Measurements from ENCODE around the gene GRB10. TPM values are rescaled to one million over a fixed set of nuclear protein-coding genes. Genes with fewer than 3 reads are reported as not detected.

Gene GRB10
- total and polyA plus RNA-seq, 2 donors (not counting 3 experiments of a cell fraction or from before 2014, with no cell fraction given), result 43.7 to 240 TPM

- Histone ChIP-seq H3K9ac (replicated peaks; ENCODE audit: extremely low read depth, insufficient read depth, low read length) (no peak overlapping the region), H3K27ac (ENCODE audit: insufficient read depth, low read depth, low read length) (no peak overlapping the region), H3K9me3 (replicated peaks; ENCODE audit: control insufficient read depth, insufficient read depth, low read length) (no peaks in the 10 kb centered on the region), H3K4me1 (ENCODE audit: control insufficient read depth, extremely low read depth, insufficient read depth, low read length) (no peaks in the 10 kb centered on the region), H3K36me3 (ENCODE audit: control insufficient read depth in 2 of 2, extremely low read depth in 1 of 2, insufficient read depth in 2 of 2, low read length in 2 of 2) (peaks cover 9 to 33% of the 10 kb centered on the region in 2 experiments), H2AFZ (ENCODE audit: low read depth, low read length) (no peak overlapping the region), H3K79me2 (ENCODE audit: control insufficient read depth, insufficient read depth, low read length) (peaks cover 100% of the 10 kb centered on the region), H3K4me2 (ENCODE audit: insufficient read depth, low read length) (no peak overlapping the region), H3K4me3 (replicated peaks in 1 of 3; ENCODE audit: insufficient read depth in 1 of 3, low read depth in 1 of 3, low read length in 3 of 3) (no peak overlapping the region), H4K20me1 (replicated peaks; ENCODE audit: control insufficient read depth, extremely low read depth, insufficient read depth, low read length) (peaks cover 12% of the 10 kb centered on the region), H3K9me1 (replicated peaks; ENCODE audit: control insufficient read depth, extremely low read depth, insufficient read depth, low read length) (no peaks in the 10 kb centered on the region), H3K27me3 (ENCODE audit: control insufficient read depth in 2 of 2, insufficient read depth in 2 of 2, low read length in 2 of 2) (no peaks in the 10 kb centered on the region)
- dilution Hi-C loops (cut with MboI; ENCODE audit: extremely low pct_ligation_motif_present, low sequenced_read_pairs) (no loop called here), intact Hi-C loops (cut with micrococcal nuclease) (no loop called here)
- no peak for FAIRE-seq
- BruUV-seq (replicated peaks), result no TSS peak
- ChIA-PET CTCF (interaction anchor here (0.7 to 1.3 kb wide), 2 partner anchors 14 to 386 kb away, joined by 3 read pairs; no protein-coding TSS in a partner anchor), POLR2A (no interaction called here)
- TF ChIP-seq POLR2AphosphoS5 (IDR thresholded peaks at IDR 0.05; ENCODE audit: insufficient read depth, low read depth, low read length) (no peak), MAX (IDR thresholded peaks at IDR 0.05; ENCODE audit: insufficient read depth, insufficient read length) (no peak), POLR2A (IDR thresholded peaks at IDR 0.05; ENCODE audit: low read depth, low read length) (no peak), JUN (IDR thresholded peaks at IDR 0.05; ENCODE audit: borderline replicate concordance, insufficient read depth, insufficient read length, low read depth) (no peak), CTCF (IDR thresholded peaks at IDR 0.05; ENCODE audit: extremely low read depth in 1 of 2, insufficient read depth in 1 of 2, low read depth in 1 of 2, low read length in 2 of 2) (no peak), MYC (IDR thresholded peaks at IDR 0.05; ENCODE audit: low read depth, low read length) (no peak), GATA2 (IDR thresholded peaks at IDR 0.05; ENCODE audit: insufficient read depth, insufficient read length, low read depth, low read length) (no peak), FOS (IDR thresholded peaks at IDR 0.05; ENCODE audit: borderline replicate concordance, insufficient read depth, low read length) (no peak), EZH2 (IDR thresholded peaks at IDR 0.05; ENCODE audit: borderline replicate concordance, low read depth, low read length, severe bottlenecking) (no peak)
- peak; percentile 24 for DNase-seq (ENCODE audit: low read depth, low spot score)
These were observed 28.0 kb downstream of the GRB10 start for GRCh38 chr7:50754684-50755083.

All from endothelial cell of umbilical vein (primary cell).